Cerebellar cortex (tissue), 1 donor: ENCODE data around the gene SYT15.
A peak's percentile ranks its signal among the peaks of the same experiment; 100 is the strongest.
"Not testable (repeated sequence)": the region's sequence is repeated elsewhere in the genome, so short reads cannot be mapped to it uniquely, and the experiment has no call there.

Source experiments
- DNase-seq: peaks from one replicate; pipeline ENCODE4 v3.0.0-alpha.2; 2015; ENCODE audit warnings: low spot score

SYT15 gene

GRCh38 chr10:46556515-46557318 is 22.2 kb upstream of the SYT15 start, which contains the start of gene GPRIN2:
Gene GPRIN2 (minus strand): TSS chr10:46556658. CDS start chr10:46550736, 5,922 bp downstream.
- no peak for DNase-seq

- DNase-seq: no peak
Measured at GRCh38 chr10:46557319-46558121, 21.4 kb upstream of the SYT15 start.

- DNase-seq: no peak
Measured at GRCh38 chr10:46558122-46558391, 20.9 kb upstream of the SYT15 start.

GRCh38 chr10:46558392-46559185 is 20.3 kb upstream of the SYT15 start:
- DNase-seq: no peak

- DNase-seq: no peak
Measured at GRCh38 chr10:46559231-46559671, 19.7 kb upstream of the SYT15 start.

GRCh38 chr10:46560381-46560780 is 18.5 kb upstream of the SYT15 start:
- no peak for DNase-seq

- no peak for DNase-seq
Measured at GRCh38 chr10:46560952-46561351, 18.0 kb upstream of the SYT15 start.

GRCh38 chr10:46565591-46566332 is 13.2 kb upstream of the SYT15 start:
- DNase-seq: peak; percentile 88

GRCh38 chr10:46567151-46567550 is 11.8 kb upstream of the SYT15 start:
- not testable (repeated sequence) for DNase-seq

GRCh38 chr10:46570655-46571054 is 8.3 kb upstream of the SYT15 start:
- DNase-seq: not testable (repeated sequence)

- DNase-seq: peak; percentile 0
Measured at GRCh38 chr10:46572765-46573164, 6.2 kb upstream of the SYT15 start.

GRCh38 chr10:46573314-46573713 is 5.6 kb upstream of the SYT15 start:
- DNase-seq: peak; percentile 8

GRCh38 chr10:46573884-46574283 is 5.0 kb upstream of the SYT15 start:
- not testable (repeated sequence) for DNase-seq

- not testable (repeated sequence) for DNase-seq
Measured at GRCh38 chr10:46577624-46578473, 1.1 kb upstream of the SYT15 start.

- not testable (repeated sequence) for DNase-seq
Measured at GRCh38 chr10:46579378-46579777, 450 bp downstream of the SYT15 start.

GRCh38 chr10:46581997-46582396 is 3.1 kb downstream of the SYT15 start:
- not testable (repeated sequence) for DNase-seq

GRCh38 chr10:46582568-46582967 is 3.6 kb downstream of the SYT15 start:
- not testable (repeated sequence) for DNase-seq

- not testable (repeated sequence) for DNase-seq
Measured at GRCh38 chr10:46584196-46584595, 5.3 kb downstream of the SYT15 start.

- not testable (repeated sequence) for DNase-seq
Measured at GRCh38 chr10:46585246-46585645, 6.3 kb downstream of the SYT15 start.

- not testable (repeated sequence) for DNase-seq
Measured at GRCh38 chr10:46587546-46587945, 8.6 kb downstream of the SYT15 start.

- not testable (repeated sequence) for DNase-seq
Measured at GRCh38 chr10:46588221-46588620, 9.3 kb downstream of the SYT15 start.
